Measurements from ENCODE around the gene PITX1.

The PITX1 gene

DNA sequence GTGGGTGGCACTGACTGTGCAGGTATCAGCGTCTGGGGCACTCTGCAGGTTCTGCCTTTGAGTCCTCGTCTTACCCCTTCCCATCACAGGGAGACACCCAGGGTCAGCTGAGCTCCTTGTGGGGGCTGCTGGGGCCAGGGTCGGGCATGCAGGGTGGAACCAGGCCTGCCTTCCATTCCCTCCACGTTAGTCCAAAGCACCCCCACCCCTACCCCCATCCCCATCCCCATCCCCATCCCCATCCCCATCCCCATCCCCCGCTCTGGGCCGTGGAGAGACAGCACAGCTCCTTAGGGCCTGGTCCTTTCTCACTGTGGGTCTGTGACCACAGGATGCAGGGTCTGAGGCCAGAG, 1.6 kb upstream of the PITX1 start:
- Histone ChIP-seq H3K4me1 (ENCODE audit: control insufficient read depth, insufficient read depth, low read length) (peaks cover 8% of the 10 kb centered on the region; the same call in 1 of the 2 replicates), H3K4me3 (ENCODE audit: low read length) (no peak overlapping the region), H3K27me3 (ENCODE audit: control insufficient read depth, insufficient read depth, low read length) (peaks cover 83% of the 10 kb centered on the region), H3K36me3 (ENCODE audit: control insufficient read depth, insufficient read depth, low read length) (no peaks in the 10 kb centered on the region), H3K27ac (ENCODE audit: low read length) (no peak overlapping the region), H3K9me3 (ENCODE audit: control insufficient read depth, insufficient read depth, low read length) (no peaks in the 10 kb centered on the region)
- WGBS (ENCODE audit: insufficient coverage, insufficient read length), result no CpG with 5 or more reads among the region's 6 CpGs
- DNase-seq (ENCODE audit: low read depth, low spot score), result no peak

DNA sequence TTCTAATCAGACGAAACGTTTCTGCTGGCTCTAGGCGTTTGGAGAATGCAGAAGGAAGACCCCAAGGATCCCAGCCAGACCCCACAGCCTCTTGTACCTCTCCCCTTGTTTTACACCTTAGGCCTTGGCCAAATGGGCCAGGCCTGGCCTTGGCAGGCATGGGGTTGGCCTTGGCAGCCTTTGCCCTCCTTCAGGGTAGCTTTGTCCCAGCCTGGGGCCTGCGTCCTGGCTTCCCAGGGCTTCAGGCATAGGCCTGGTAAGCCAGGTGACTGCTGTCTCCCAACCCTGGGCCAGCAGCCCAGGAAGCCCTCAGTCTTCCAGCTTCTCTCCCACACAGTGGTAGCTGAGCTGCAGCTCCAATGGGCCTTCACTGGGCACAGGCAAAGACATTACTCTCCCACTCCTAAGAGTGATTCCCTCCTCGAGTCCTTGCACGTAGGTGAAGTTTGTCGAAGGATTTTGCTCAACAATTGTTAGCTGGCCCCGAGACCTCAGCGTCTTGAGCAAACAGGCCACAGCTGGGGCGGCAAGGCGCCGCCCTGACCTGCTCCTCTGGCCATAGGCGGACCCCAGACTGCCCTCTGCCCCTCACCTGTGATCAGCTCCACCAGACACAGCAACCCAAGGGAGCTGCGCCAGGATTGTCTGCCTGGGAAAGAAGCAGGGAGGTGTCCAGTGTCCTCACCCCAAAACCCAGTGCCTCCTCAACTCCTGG, 1.1 kb upstream of the PITX1 start:
- Histone ChIP-seq H3K4me1 (ENCODE audit: control insufficient read depth, insufficient read depth, low read length) (peaks cover 5% of the 10 kb centered on the region; the same call in 1 of the 2 replicates), H3K9me3 (ENCODE audit: control insufficient read depth, insufficient read depth, low read length) (no peaks in the 10 kb centered on the region), H3K36me3 (ENCODE audit: control insufficient read depth, insufficient read depth, low read length) (no peaks in the 10 kb centered on the region), H3K27ac (ENCODE audit: low read length) (no peak overlapping the region), H3K27me3 (ENCODE audit: control insufficient read depth, insufficient read depth, low read length) (peaks cover 83% of the 10 kb centered on the region), H3K4me3 (ENCODE audit: low read length) (no peak overlapping the region)
- no peak for DNase-seq (ENCODE audit: low read depth, low spot score)
- no CpG with 5 or more reads among the region's 14 CpGs for WGBS (ENCODE audit: insufficient coverage, insufficient read length)

DNA sequence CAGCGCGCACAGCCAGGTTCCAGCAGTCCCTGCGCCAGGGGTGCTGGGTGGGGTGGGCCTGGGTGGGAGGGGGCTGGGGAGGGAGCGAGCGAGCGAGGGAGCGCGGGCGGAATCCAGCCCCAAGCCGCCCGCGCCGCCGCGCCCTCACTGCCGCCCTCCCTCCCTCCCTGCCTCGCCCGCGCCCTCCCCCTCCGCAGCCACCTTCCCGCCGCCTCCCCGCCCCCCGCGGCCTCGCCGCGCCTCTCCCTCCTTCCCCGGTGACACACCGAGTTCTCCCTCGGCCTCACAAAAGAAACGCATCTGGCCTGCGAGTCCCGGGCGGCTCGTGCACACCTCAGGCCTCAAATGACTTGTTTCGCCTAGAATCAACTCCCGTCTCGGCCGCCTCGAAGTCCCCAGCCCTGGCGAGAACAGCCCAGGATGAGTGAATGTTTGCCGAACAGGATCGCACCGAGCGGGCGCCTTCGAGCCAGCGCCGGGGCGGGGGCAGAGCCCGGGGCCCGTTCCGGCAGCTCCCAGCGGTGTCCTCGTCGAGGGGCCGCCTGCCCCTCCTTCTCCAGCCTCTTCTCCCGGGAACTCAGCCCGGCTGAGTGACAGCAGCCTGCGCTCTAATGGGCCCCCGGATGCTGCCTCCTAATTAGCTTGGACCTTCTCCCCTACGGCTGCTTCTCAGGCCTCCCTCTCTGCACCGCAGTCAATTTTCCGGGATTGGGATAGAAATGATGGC, 371 bp upstream of the PITX1 start:
- Histone ChIP-seq H3K27me3 (ENCODE audit: control insufficient read depth, insufficient read depth, low read length) (peaks cover 84% of the 10 kb centered on the region), H3K36me3 (ENCODE audit: control insufficient read depth, insufficient read depth, low read length) (no peaks in the 10 kb centered on the region), H3K27ac (ENCODE audit: low read length) (no peak overlapping the region), H3K4me3 (ENCODE audit: low read length) (peak overlapping the region; percentile 5; the same call in 1 of the 2 replicates), H3K9me3 (ENCODE audit: control insufficient read depth, insufficient read depth, low read length) (no peaks in the 10 kb centered on the region), H3K4me1 (ENCODE audit: control insufficient read depth, insufficient read depth, low read length) (peaks cover 5% of the 10 kb centered on the region; the same call in 1 of the 2 replicates)
- no CpG with 5 or more reads among the region's 65 CpGs for WGBS (ENCODE audit: insufficient coverage, insufficient read length)
- no peak for DNase-seq (ENCODE audit: low read depth, low spot score)

DNA sequence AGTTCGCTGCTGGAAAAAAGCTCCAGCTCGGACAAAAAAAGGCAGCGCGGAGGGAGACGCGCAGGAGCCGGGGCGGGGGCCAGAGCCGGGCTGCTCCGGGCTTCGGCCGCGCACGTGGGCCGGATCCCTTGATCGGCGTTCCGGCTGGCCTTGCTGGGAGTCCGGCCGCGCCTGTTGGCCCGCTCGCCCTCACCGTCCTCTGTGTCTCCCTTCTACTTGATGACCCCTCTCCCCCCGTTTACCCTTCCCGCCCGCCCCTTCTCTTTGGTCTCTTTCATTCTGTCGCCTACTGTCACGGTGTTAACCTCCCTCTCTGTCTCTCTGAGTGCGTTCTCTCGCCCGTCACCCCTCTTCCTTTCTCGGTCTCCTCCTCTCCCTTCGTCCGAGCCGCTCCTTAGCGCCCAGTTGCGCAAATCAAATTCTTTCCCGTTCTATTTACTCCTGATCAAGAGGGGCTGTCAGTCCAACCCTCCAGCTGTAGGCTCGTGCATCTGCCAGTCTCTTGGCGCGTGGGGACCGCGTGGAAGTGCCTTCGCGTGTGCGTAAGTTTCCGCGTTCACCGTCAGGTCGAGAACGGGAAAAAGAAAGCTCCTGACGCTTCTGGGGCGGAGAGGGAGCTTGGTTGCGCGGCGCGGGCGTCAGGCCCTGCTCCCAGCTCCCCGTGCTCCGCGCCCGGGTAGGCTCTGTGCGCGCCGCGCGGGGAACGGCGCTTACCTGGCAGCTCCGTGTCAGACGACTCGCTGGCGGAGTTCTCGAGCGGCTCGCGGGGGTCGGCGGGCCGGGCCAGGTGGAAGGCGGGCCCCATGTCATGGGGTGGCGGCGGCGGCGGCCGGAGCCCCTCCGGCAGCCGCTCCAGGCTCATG, 798 bp downstream of the PITX1 start:
- no peak overlapping the region for H3K27ac ChIP-seq (ENCODE audit: low read length)

DNA sequence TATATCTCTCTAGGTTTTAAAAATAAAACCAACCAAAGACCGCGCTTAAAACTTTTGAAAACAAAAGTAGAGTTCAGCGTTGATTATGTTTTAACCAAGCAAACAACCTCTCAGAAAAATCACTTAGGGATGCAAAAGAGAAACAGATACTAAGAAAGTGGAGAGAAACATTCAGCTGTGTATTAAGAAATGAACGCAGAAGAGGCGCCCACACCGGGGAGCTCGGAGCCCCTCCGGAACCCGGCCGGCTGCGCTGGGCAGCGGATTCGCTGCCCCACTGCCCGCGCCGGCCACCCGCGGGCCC, 1.4 kb downstream of the PITX1 start:
- no peak overlapping the region for H3K4me3 ChIP-seq (ENCODE audit: low read length)
- no peak for DNase-seq (ENCODE audit: low read depth, low spot score)
- no peaks in the 10 kb centered on the region for H3K9me3 ChIP-seq (ENCODE audit: control insufficient read depth, insufficient read depth, low read length)
- H3K27me3 ChIP-seq (ENCODE audit: control insufficient read depth, insufficient read depth, low read length), result peaks cover 84% of the 10 kb centered on the region
- no CpG with 5 or more reads among the region's 18 CpGs for WGBS (ENCODE audit: insufficient coverage, insufficient read length)
- peaks cover 8% of the 10 kb centered on the region for H3K4me1 ChIP-seq (ENCODE audit: control insufficient read depth, insufficient read depth, low read length)
- H3K36me3 ChIP-seq (ENCODE audit: control insufficient read depth, insufficient read depth, low read length), result no peaks in the 10 kb centered on the region
- no peak overlapping the region for H3K27ac ChIP-seq (ENCODE audit: low read length)

More for the DNA sequence above, 798 bp downstream of the PITX1 start:
- no peaks in the 10 kb centered on the region for H3K36me3 ChIP-seq (ENCODE audit: control insufficient read depth, insufficient read depth, low read length)
- peaks cover 84% of the 10 kb centered on the region for H3K27me3 ChIP-seq (ENCODE audit: control insufficient read depth, insufficient read depth, low read length)
- WGBS (ENCODE audit: insufficient coverage, insufficient read length), result no CpG with 5 or more reads among the region's 89 CpGs
- H3K4me1 ChIP-seq (ENCODE audit: control insufficient read depth, insufficient read depth, low read length), result peaks cover 6% of the 10 kb centered on the region
- no peak for DNase-seq (ENCODE audit: low read depth, low spot score)
- H3K4me3 ChIP-seq (ENCODE audit: low read length), result peak overlapping the region; percentile 6; the same call in 1 of the 2 replicates
- no peaks in the 10 kb centered on the region for H3K9me3 ChIP-seq (ENCODE audit: control insufficient read depth, insufficient read depth, low read length)

DNA sequence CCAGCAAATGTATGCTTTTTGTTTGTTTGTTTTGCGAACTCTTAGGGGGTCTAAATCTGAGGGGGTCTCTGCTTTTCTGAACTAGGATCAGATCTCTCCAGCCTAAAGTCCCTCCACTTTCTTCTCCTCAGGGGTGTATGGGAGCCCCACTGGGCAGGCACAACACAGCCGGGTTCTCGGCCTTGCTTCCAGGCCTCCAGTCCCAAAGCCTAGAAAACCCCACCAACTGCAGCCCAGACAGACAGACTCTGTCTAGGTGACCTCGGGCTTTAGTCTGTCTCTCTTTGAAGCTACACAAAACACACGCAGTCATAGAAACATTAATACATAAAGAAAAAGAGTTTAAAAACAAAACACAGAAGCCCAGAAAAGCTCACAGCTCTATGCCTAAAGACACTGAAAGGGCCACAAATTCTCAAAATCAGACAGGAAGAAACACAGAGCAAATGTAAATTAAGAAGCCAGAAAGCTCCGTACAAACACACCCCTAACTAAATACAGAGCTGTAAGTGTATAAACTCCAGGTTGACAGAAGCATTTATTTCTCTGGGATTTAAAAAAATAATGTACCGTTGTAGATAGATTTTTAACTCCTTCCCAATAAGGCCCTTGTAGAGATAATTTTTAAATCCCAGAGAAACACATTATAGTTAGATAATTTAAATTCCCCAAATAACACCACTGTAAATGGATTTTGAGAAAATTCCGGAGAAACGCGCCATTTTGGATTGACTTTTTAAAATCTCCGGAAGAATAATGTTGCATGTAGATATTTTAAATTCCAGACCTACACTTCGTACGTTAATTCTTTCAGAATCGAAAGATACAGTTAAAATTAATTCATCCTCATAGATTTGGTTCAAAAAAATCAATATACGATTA, 2.0 kb downstream of the PITX1 start:
- no peak for DNase-seq (ENCODE audit: low read depth, low spot score)
- no CpG with 5 or more reads among the region's 15 CpGs for WGBS (ENCODE audit: insufficient coverage, insufficient read length)
- H3K4me1 ChIP-seq (ENCODE audit: control insufficient read depth, insufficient read depth, low read length), result peaks cover 8% of the 10 kb centered on the region
- H3K27me3 ChIP-seq (ENCODE audit: control insufficient read depth, insufficient read depth, low read length), result peaks cover 84% of the 10 kb centered on the region
- no peaks in the 10 kb centered on the region for H3K36me3 ChIP-seq (ENCODE audit: control insufficient read depth, insufficient read depth, low read length)
- H3K4me3 ChIP-seq (ENCODE audit: low read length), result no peak overlapping the region
- no peak overlapping the region for H3K27ac ChIP-seq (ENCODE audit: low read length)
- no peaks in the 10 kb centered on the region for H3K9me3 ChIP-seq (ENCODE audit: control insufficient read depth, insufficient read depth, low read length)

DNA sequence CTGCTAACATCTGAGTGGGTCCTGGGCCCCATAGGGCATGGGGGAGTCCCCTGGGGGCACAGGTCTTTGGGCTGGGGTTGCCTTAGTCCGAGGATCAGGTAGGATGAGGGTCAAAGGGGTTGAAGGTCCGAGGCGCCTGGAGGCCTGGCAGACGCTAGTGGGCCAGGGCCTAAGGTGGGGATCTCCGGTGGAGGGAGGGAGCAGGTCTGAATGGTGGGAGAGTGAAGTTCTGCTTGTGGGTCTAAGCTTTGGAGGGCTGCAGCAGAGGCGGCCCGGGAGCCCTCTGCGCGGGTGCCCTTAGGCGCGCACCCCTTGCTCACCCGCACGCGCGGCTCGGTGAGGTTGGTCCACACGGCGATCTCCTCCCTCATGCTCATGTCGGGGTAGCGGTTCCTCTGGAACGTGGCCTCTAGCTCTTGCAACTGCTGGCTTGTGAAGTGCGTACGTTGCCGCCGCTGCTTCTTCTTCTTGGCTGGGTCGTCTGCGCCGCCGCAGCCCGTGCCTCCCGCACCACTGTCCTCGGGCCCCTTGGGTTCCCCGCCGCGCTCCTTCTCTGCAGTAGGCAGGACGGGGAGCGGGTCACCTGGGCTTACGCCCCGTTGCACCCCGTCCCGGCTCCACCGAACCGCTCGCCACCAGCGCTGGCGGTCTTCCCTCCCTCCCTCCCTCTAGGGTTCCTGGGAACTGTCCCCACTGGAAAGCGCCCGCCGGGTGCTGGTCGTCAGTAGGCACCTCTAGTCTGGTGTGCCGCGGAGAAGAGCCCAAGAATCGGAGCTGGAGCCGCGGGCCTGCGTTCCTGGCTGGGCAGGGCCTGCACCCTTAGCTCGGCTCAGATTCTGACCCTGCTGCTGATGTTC, 2.8 kb downstream of the PITX1 start:
- peaks cover 84% of the 10 kb centered on the region for H3K27me3 ChIP-seq (ENCODE audit: control insufficient read depth, insufficient read depth, low read length)
- H3K9me3 ChIP-seq (ENCODE audit: control insufficient read depth, insufficient read depth, low read length), result no peaks in the 10 kb centered on the region
- no peaks in the 10 kb centered on the region for H3K36me3 ChIP-seq (ENCODE audit: control insufficient read depth, insufficient read depth, low read length)
- H3K4me1 ChIP-seq (ENCODE audit: control insufficient read depth, insufficient read depth, low read length), result peaks cover 8% of the 10 kb centered on the region
- no peak for DNase-seq (ENCODE audit: low read depth, low spot score)
- H3K27ac ChIP-seq (ENCODE audit: low read length), result no peak overlapping the region
- peak overlapping the region; percentile 5; the same call in 1 of the 2 replicates for H3K4me3 ChIP-seq (ENCODE audit: low read length)
- no CpG with 5 or more reads among the region's 57 CpGs for WGBS (ENCODE audit: insufficient coverage, insufficient read length)

DNA sequence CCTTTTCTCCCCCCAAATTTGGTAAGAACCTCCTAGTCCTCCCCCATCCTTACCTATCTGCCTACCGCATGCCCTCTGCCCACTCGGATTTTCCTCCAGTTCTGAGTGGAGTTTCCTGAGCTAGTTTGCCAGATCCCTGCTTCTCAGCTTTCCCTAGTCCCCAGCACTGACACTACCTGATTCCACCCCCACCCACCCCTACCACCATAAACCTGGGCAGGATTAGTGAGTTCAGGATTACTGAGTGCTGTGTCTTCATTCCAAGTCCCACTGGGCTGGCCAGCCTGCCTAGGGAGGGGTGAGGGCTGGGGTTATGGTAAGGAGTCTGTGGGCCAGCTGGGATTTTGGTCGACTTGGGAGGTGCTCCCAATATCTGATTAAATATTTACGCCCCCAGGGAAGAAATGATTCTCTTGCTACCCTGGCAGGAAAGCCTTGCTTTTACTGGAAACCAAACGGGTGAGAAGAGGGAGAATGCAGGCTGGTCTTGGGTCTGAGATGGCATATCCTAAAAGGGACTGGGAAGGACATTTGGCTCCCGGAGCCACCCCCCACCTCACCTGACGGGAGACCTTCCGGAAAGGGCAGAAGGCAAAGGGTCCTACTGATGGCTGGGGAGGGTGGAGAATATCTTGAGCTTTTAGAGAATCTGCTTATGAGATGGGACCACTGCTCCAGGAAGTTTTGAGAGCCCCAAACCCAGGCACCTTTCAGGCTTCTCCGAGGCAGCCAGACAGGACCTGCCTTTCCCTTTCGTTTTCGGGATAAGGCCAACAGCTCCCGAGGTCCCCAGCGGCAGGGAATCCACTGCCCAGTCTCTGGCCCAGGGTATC, 3.7 kb downstream of the PITX1 start:
- no peaks in the 10 kb centered on the region for H3K36me3 ChIP-seq (ENCODE audit: control insufficient read depth, insufficient read depth, low read length)
- peaks cover 84% of the 10 kb centered on the region for H3K27me3 ChIP-seq (ENCODE audit: control insufficient read depth, insufficient read depth, low read length)
- peak overlapping the region; percentile 5; the same call in 1 of the 2 replicates for H3K4me3 ChIP-seq (ENCODE audit: low read length)
- DNase-seq (ENCODE audit: low read depth, low spot score), result no peak
- peaks cover 8% of the 10 kb centered on the region for H3K4me1 ChIP-seq (ENCODE audit: control insufficient read depth, insufficient read depth, low read length)
- H3K27ac ChIP-seq (ENCODE audit: low read length), result no peak overlapping the region
- WGBS (ENCODE audit: insufficient coverage, insufficient read length), result no CpG with 5 or more reads among the region's 13 CpGs
- no peaks in the 10 kb centered on the region for H3K9me3 ChIP-seq (ENCODE audit: control insufficient read depth, insufficient read depth, low read length)

Data from iPS DF 6.9 (cell line).